ENCODE data around the gene GCC1. TPM values are rescaled to one million over a fixed set of nuclear protein-coding genes. Genes with fewer than 3 reads are reported as not detected.

Gene GCC1
- total RNA-seq, 1 experiment from 2014 or later, result 16.8 TPM

DNA sequence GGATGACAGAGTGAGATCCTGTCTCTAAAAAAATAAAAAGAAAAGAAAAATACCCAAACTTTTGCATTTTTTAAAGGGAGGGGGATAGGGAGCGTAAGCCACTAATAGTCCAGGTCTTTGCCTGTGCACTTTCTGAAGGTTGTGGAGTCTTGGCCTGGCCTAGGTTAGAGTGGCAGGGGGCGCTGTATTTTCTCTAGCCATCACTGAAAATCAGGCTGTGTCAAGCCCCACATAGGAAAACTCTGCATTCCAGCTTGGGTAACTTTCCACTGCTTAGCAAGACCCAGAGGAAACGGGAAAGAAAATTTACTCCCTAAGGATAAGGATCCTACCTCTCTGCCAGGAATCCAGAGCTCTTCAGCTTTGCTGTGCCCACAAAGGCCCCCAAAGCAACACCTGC is 43.0 kb upstream of the GCC1 start:
- H3K27ac ChIP-seq (ENCODE audit: insufficient read length, low read depth, low read length), result no peak overlapping the region
- no peaks in the 10 kb centered on the region; a peak in 2 of 5 replicates for H3K9me3 Mint-ChIP-seq
- H3K4me1 ChIP-seq (ENCODE audit: insufficient read depth, low read length), result no peaks in the 10 kb centered on the region
- no peak overlapping the region for H3T11ph ChIP-seq (ENCODE audit: low read length)
- peaks cover 17% of the 10 kb centered on the region for H3K27me3 Mint-ChIP-seq (ENCODE audit: low read depth)
- no peak overlapping the region for H2BK15ac ChIP-seq (ENCODE audit: low read depth, low read length)
- no CpG with 5 or more reads among the region's 3 CpGs for WGBS (ENCODE audit: extremely low coverage, insufficient read length, low lambda C conversion rate)
- no peak overlapping the region for H2BK5ac ChIP-seq (ENCODE audit: insufficient read length, low read length)
- no peak overlapping the region for H2AFZ ChIP-seq (ENCODE audit: low read length)
- no peak overlapping the region for H3K4me2 ChIP-seq (ENCODE audit: insufficient read depth, insufficient read length, low read length)
- no peak overlapping the region for H2AK5ac ChIP-seq (ENCODE audit: insufficient read length, low read length)
- peak; percentile 58; the same call in 2 of the 3 replicates for TF ChIP-seq CTCF (conservative IDR thresholded peaks at IDR 0.05)
- no peak overlapping the region for H3K9ac ChIP-seq (ENCODE audit: extremely low read depth, insufficient read length, low read length)
- no peak overlapping the region for H3K14ac ChIP-seq (ENCODE audit: insufficient read depth, low read length)
- H3K56ac ChIP-seq (ENCODE audit: insufficient read length, low read depth, low read length), result no peak overlapping the region
- peaks cover 3 to 11% of the 10 kb centered on the region in 2 experiments for H3K4me1 Mint-ChIP-seq
- no peak overlapping the region for H2BK12ac ChIP-seq (ENCODE audit: insufficient read length, low read depth, low read length)
- H3K23ac ChIP-seq (ENCODE audit: insufficient read length, low read depth, low read length), result no peak overlapping the region
- H2BK120ac ChIP-seq (ENCODE audit: low read depth, low read length, poor library complexity, severe bottlenecking), result no peak overlapping the region
- H3K27me3 ChIP-seq (ENCODE audit: insufficient read depth, low read length), result no peaks in the 10 kb centered on the region
- no peak overlapping the region for H4K5ac ChIP-seq (ENCODE audit: insufficient read length, low read depth, low read length)
- no peak overlapping the region for H3K18ac ChIP-seq (ENCODE audit: insufficient read length, low read depth, low read length)
- H2BK20ac ChIP-seq (ENCODE audit: low read depth, low read length, poor library complexity, severe bottlenecking), result no peak overlapping the region
- no peaks in the 10 kb centered on the region for H3K9me3 ChIP-seq (ENCODE audit: control insufficient read depth, low read depth, low read length)
- no peak overlapping the region for H3K4ac ChIP-seq (ENCODE audit: low read depth, low read length)
- no peaks in the 10 kb centered on the region for H3K79me2 ChIP-seq (ENCODE audit: insufficient read depth, low read length)
- H4K8ac ChIP-seq (replicated peaks; ENCODE audit: insufficient read length, low read depth, low read length), result no peak overlapping the region
- no peaks in the 10 kb centered on the region for H3K23me2 ChIP-seq (ENCODE audit: insufficient read length, low read depth, low read length, poor library complexity, severe bottlenecking)
- H4K91ac ChIP-seq (ENCODE audit: insufficient read length, low read depth, low read length), result no peak overlapping the region
- no peak overlapping the region for H3K4me3 Mint-ChIP-seq
- H3K27ac Mint-ChIP-seq, result 0 out of 7 replicates have a peak overlapping the region, but pooled peaks of 1 of the 3 experiments have one; percentile 65
- no peaks in the 10 kb centered on the region for H3K36me3 Mint-ChIP-seq (ENCODE audit: insufficient read depth in 1 of 3, low read depth in 3 of 3)
- no peaks in the 10 kb centered on the region for H4K20me1 ChIP-seq (ENCODE audit: control insufficient read depth, insufficient read depth, insufficient read length)
- no peaks in the 10 kb centered on the region for H3K79me1 ChIP-seq (ENCODE audit: insufficient read depth, low read depth, low read length, poor library complexity, severe bottlenecking)
- peak; percentile 68 for DNase-seq

Data from H9 (cell line).